SU-DHL-6 (cell line): Measurements from ENCODE around the gene FOXC2.

Experiments
- H2AFZ ChIP-seq: fragments of 200-600 bp; sonication (generic); 2 replicates; pipeline ENCODE4 v1.6.1; 2014; ENCODE audit warnings: low read depth, mild to moderate bottlenecking, moderate library complexity, mixed read lengths, antibody characterized with exemption, low read length; ENCODE audit not compliant: severe bottlenecking
- H3F3A ChIP-seq: fragments of 200-600 bp; shearing (Covaris generic); 2 replicates; pipeline ENCODE4 v1.6.0; 2016; ENCODE audit warnings: antibody characterized with exemption, mild to moderate bottlenecking; ENCODE audit not compliant: insufficient read depth
- H3K27ac ChIP-seq: fragments of 200-600 bp; sonication (generic); 2 replicates; pipeline ENCODE4 v1.5.1; 2016; ENCODE audit warnings: low read depth, mild to moderate bottlenecking, low read length, moderate library complexity, mixed read lengths
- H3K27me3 ChIP-seq: fragments of 200-600 bp; sonication (generic), shearing (Covaris generic); 2 replicates; pipeline ENCODE4 v1.6.0; 2014; ENCODE audit warnings: mild to moderate bottlenecking, low read length
- H3K36me3 ChIP-seq: fragments of 200-600 bp; sonication (generic); 2 replicates; pipeline ENCODE4 v1.6.1; 2014; ENCODE audit warnings: mild to moderate bottlenecking, low read length, mixed read lengths
- H3K4me2 ChIP-seq: fragments of 300-600, 200-600 bp; shearing (Covaris generic), sonication (generic); 2 replicates; pipeline ENCODE4 v1.6.0; 2014; ENCODE audit warnings: low read length, low read depth, mild to moderate bottlenecking; ENCODE audit not compliant: poor library complexity, severe bottlenecking
- H3K4me3 ChIP-seq: fragments of 200-600 bp; sonication (generic); 2 replicates; pipeline ENCODE4 v1.5.1; 2014; ENCODE audit warnings: antibody characterized with exemption, low read length, mild to moderate bottlenecking, mixed read lengths; ENCODE audit not compliant: insufficient read depth, poor library complexity, severe bottlenecking
- H3K79me2 ChIP-seq: fragments of 200-600 bp; sonication (generic); 2 replicates; pipeline ENCODE4 v1.6.1; 2014; ENCODE audit warnings: mild to moderate bottlenecking, low read length, moderate library complexity; ENCODE audit not compliant: insufficient read depth
- H3K9ac ChIP-seq: fragments of 200-600 bp; sonication (generic); 2 replicates; pipeline ENCODE4 v1.7.0; 2014; ENCODE audit warnings: mild to moderate bottlenecking, low read length
- H3K9me2 ChIP-seq: fragments of 200-600 bp; sonication (generic); replicated peaks from 2 replicates; pipeline ENCODE4 v1.6.1; 2014; ENCODE audit warnings: low read length; ENCODE audit not compliant: insufficient read depth
- H3K9me3 ChIP-seq: fragments of 200-600 bp; sonication (generic); 2 replicates; pipeline ENCODE4 v1.6.1; 2014; ENCODE audit warnings: low read length, mixed read lengths; ENCODE audit not compliant: insufficient read depth
- H4K20me1 ChIP-seq: fragments of 200-600 bp; sonication (generic); 2 replicates; pipeline ENCODE4 v1.6.1; 2014; ENCODE audit warnings: low read depth, mild to moderate bottlenecking, antibody characterized with exemption, low read length, moderate library complexity, mixed read lengths
- CTCF ChIP-seq: fragments of 200-600 bp; sonication (generic); IDR thresholded peaks from one replicate; pipeline ENCODE4 v1.5.1; 2017; ENCODE audit warnings: antibody characterized with exemption, mild to moderate bottlenecking, low read length, moderate library complexity; ENCODE audit not compliant: insufficient read depth, poor library complexity, severe bottlenecking
- EZH2phosphoT487 ChIP-seq: fragments of 200-600 bp; sonication (generic), shearing (Covaris generic); conservative IDR thresholded peaks from 2 replicates; pipeline ENCODE4 v1.6.1; 2018; ENCODE audit warnings: mild to moderate bottlenecking, antibody characterized with exemption, low read length, moderate library complexity, mixed read lengths

Gene FOXC2

GRCh38 chr16:86578061-86578599, 11.5 kb downstream of the FOXC2 start, which contains the start of gene FOXL1:
Gene FOXL1, plus strand, starts transcription at chr16:86578549. Its CDS starts 175 bp downstream, at chr16:86578724.
- no peaks in the 10 kb centered on the region for H4K20me1 ChIP-seq
- no peaks in the 10 kb centered on the region for H3K9me3 ChIP-seq
- H3K9ac ChIP-seq, result no peak within 1 kb of the TSS
- H3K9me2 ChIP-seq, result no peaks in the 10 kb centered on the region
- no peak within 1 kb of the TSS for H2AFZ ChIP-seq
- TF ChIP-seq EZH2phosphoT487 (no peak), CTCF (no peak)
- H3K4me3 ChIP-seq, result no peak within 1 kb of the TSS
- no peak within 1 kb of the TSS for H3K4me2 ChIP-seq
- H3K36me3 ChIP-seq, result no peaks in the 10 kb centered on the region
- no peak within 1 kb of the TSS for H3K27ac ChIP-seq
- no peaks in the 10 kb centered on the region for H3K79me2 ChIP-seq
- H3K27me3 ChIP-seq, result no peaks in the 10 kb centered on the region
- no peaks in the 10 kb centered on the region for H3F3A ChIP-seq

GRCh38 chr16:86578611-86579267, 12.1 kb downstream of the FOXC2 start:
- Histone ChIP-seq H3K27ac (no peak overlapping the region), H3K79me2 (no peaks in the 10 kb centered on the region), H3K9me3 (no peaks in the 10 kb centered on the region), H4K20me1 (no peaks in the 10 kb centered on the region), H3K4me3 (no peak overlapping the region), H3K9me2 (no peaks in the 10 kb centered on the region), H3K27me3 (no peaks in the 10 kb centered on the region), H3K9ac (no peak overlapping the region), H3F3A (no peaks in the 10 kb centered on the region), H3K4me2 (no peak overlapping the region), H3K36me3 (no peaks in the 10 kb centered on the region), H2AFZ (no peak overlapping the region)
- no peak for TF ChIP-seq CTCF
- TF ChIP-seq EZH2phosphoT487, result no peak

GRCh38 chr16:86579268-86580062, 12.8 kb downstream of the FOXC2 start:
- Histone ChIP-seq H2AFZ (no peak overlapping the region), H3K27ac (no peak overlapping the region), H3K9me2 (no peaks in the 10 kb centered on the region), H3K9ac (no peak overlapping the region), H3K27me3 (no peaks in the 10 kb centered on the region), H3K36me3 (no peaks in the 10 kb centered on the region), H3K79me2 (no peaks in the 10 kb centered on the region), H3K9me3 (no peaks in the 10 kb centered on the region), H4K20me1 (no peaks in the 10 kb centered on the region), H3K4me2 (no peak overlapping the region), H3K4me3 (no peak overlapping the region), H3F3A (no peaks in the 10 kb centered on the region)
- TF ChIP-seq EZH2phosphoT487, result no peak
- TF ChIP-seq CTCF, result no peak
